ENCODE results near the gene PLXNA2.

- TF ChIP-seq CTCF (IDR thresholded peaks at IDR 0.05) = no peak
- no peak for TF ChIP-seq POLR2A (IDR thresholded peaks at IDR 0.05)
Observed at GRCh38 chr1:207995576-207995975, 248.6 kb downstream of the PLXNA2 start.
